Kidney (tissue), 14 donors: ENCODE measurements around the gene OLFML1. TPM values are rescaled to one million over a fixed set of nuclear protein-coding genes. Genes with fewer than 3 reads are reported as not detected.
A peak's percentile ranks its signal among the peaks of the same experiment; 100 is the strongest.

Experiments
- DNase-seq, 5 donors: peaks; one replicate each; pipeline ENCODE4 v3.0.0-alpha.2; 2013 to 2020
- FAIRE-seq: peaks from 2 replicates; lab custom pipeline; 2012; peaks lifted over from hg19 to GRCh38; lab: Jason Lieb, UNC
- H3K27ac ChIP-seq, 2 donors: one replicate each; pipeline ENCODE4 v1.7.0; 2013; ENCODE audit warnings: low read depth in 2 of 2, low read length in 2 of 2, inconsistent platforms in 1 of 2
- H3K27me3 ChIP-seq: one replicate; pipeline ENCODE4 v1.7.1; 2013; ENCODE audit warnings: low read length, inconsistent platforms; ENCODE audit not compliant: control insufficient read depth, insufficient read depth
- H3K36me3 ChIP-seq, 3 donors: one replicate each; pipeline versions ENCODE4 v1.7.0 to v1.7.1; 2013; ENCODE audit warnings: low read length in 3 of 3, control low read depth in 1 of 3, inconsistent platforms in 1 of 3; ENCODE audit not compliant: insufficient read depth in 3 of 3, control insufficient read depth in 2 of 3
- H3K4me1 ChIP-seq, 3 donors: one replicate each; pipeline versions ENCODE4 v1.7.0 to v1.7.1; 2013; ENCODE audit warnings: low read length in 3 of 3, inconsistent platforms in 1 of 3, low read depth in 1 of 3; ENCODE audit not compliant: control insufficient read depth in 2 of 3, insufficient read depth in 2 of 3
- H3K4me3 ChIP-seq, 3 donors: one replicate each; pipeline versions ENCODE4 v1.7.0 to v1.8.1; 2013; ENCODE audit warnings: low read length in 3 of 3, control low read depth in 1 of 3, inconsistent platforms in 1 of 3
- H3K9ac ChIP-seq, 3 donors: one replicate each; pipeline versions ENCODE4 v1.7.0 to v1.7.1; 2013; ENCODE audit warnings: low read length in 3 of 3, control low read depth in 1 of 3, inconsistent platforms in 1 of 3
- H3K9me3 ChIP-seq, 3 donors: one replicate each; pipeline versions ENCODE4 v1.7.0 to v1.7.1; 2013; ENCODE audit warnings: low read length in 3 of 3, control low read depth in 1 of 3, inconsistent platforms in 1 of 3; ENCODE audit not compliant: control insufficient read depth in 2 of 3, insufficient read depth in 1 of 3
- CTCF ChIP-seq: IDR thresholded peaks from 3 replicates; pipeline ENCODE4 v1.5.1; 2012; ENCODE audit warnings: mild to moderate bottlenecking, moderate library complexity, borderline replicate concordance; ENCODE audit not compliant: insufficient read depth; ENCODE audit errors: extremely low read depth
- intact Hi-C: fragments of 100-400 bp; cut with DNase I; formaldehyde crosslinking; loops from one replicate; pipeline ENCODE4 v1.11.1; 2022
- polyA plus RNA-seq: library from polyadenylated mRNA; stranded (reverse); fragments of 350-450 nt; fragmentation: Illumina TruSeq; extraction: RNeasy Lipid Tissue Mini Kit (QIAGEN cat#74804); gene quantifications from one replicate; pipeline ENCODE4 v1.2.3, GENCODE V29; 2014; ENCODE audit warnings: low read depth, low replicate concordance; ENCODE audit not compliant: insufficient read depth
- total RNA-seq: library from RNA; stranded (reverse); fragmentation: NEBNext Ultra II Directional; extraction: Animal tissue kit (Norgen Biotek cat#: 25700); gene quantifications from one replicate; pipeline ENCODE4 v1.2.1, GENCODE V29; 2021
- donor health status: control.
- donor health status: control.
- donor health status: control.
- donor health status: control.
- donor health status: control.
- donor health status: DM: yes; HTN: yes; CAD: no.
- donor health status: Normal renal cell carcinoma (clear cell type).

Gene OLFML1
- total and polyA plus RNA-seq, 2 donors from 2014 or later: 7.6 to 8.3 TPM

GRCh38 chr11:7555052-7555699 is 69.9 kb downstream of the OLFML1 start:
- no peak for TF ChIP-seq CTCF
- H3K9me3 ChIP-seq: no peaks in the 10 kb centered on the region
- peaks cover 0 to 7% (median 6%) of the 10 kb centered on the region in 3 donors for H3K4me1 ChIP-seq
- H3K4me3 ChIP-seq: peak overlapping the region in 1 of 3 donors; percentile 15
- intact Hi-C loops: no loop called here
- no peaks in the 10 kb centered on the region for H3K27me3 ChIP-seq
- DNase-seq: no peak
- FAIRE-seq: no peak
- peaks cover 0 to 3% (median 0%) of the 10 kb centered on the region in 3 donors for H3K36me3 ChIP-seq
- H3K9ac ChIP-seq: no peak overlapping the region
- H3K27ac ChIP-seq: no peak overlapping the region

- no peak for DNase-seq
- H3K9ac ChIP-seq: no peak overlapping the region
- no peak overlapping the region for H3K27ac ChIP-seq
- no peak for FAIRE-seq
- no peaks in the 10 kb centered on the region for H3K27me3 ChIP-seq
- H3K4me3 ChIP-seq: no peak overlapping the region
- no peak for TF ChIP-seq CTCF
- no peaks in the 10 kb centered on the region for H3K9me3 ChIP-seq
- intact Hi-C loops: no loop called here
- H3K4me1 ChIP-seq: peaks cover 0 to 7% (median 6%) of the 10 kb centered on the region in 3 donors
- H3K36me3 ChIP-seq: no peaks in the 10 kb centered on the region
These were observed 72.7 kb downstream of the OLFML1 start for GRCh38 chr11:7558046-7558445.

- H3K36me3 ChIP-seq: no peaks in the 10 kb centered on the region
- H3K4me1 ChIP-seq: peaks cover 0 to 7% (median 6%) of the 10 kb centered on the region in 3 donors
- intact Hi-C loops: no loop called here
- no peaks in the 10 kb centered on the region for H3K9me3 ChIP-seq
- no peak overlapping the region for H3K9ac ChIP-seq
- no peak for TF ChIP-seq CTCF
- no peak overlapping the region for H3K4me3 ChIP-seq
- no peak overlapping the region for H3K27ac ChIP-seq
- FAIRE-seq: no peak
- no peak for DNase-seq
- no peaks in the 10 kb centered on the region for H3K27me3 ChIP-seq
These were observed 74.3 kb downstream of the OLFML1 start for GRCh38 chr11:7559398-7560283.

Other genes with a start within 250 kb of the OLFML1 start
- 1.5 TPM for gene SYT9, start 233.6 kb upstream of the OLFML1 start, total RNA-seq
- 2.7 TPM for gene SYT9, start 233.6 kb upstream of the OLFML1 start, polyA plus RNA-seq
- gene PPFIBP2, start 28.5 kb downstream of the OLFML1 start, total RNA-seq: 31.6 TPM
- gene PPFIBP2, start 28.5 kb downstream of the OLFML1 start, polyA plus RNA-seq: 44.4 TPM
- gene CYB5R2, start 188.0 kb downstream of the OLFML1 start, total RNA-seq: 8.7 TPM
- 8.2 TPM for gene CYB5R2, start 188.0 kb downstream of the OLFML1 start, polyA plus RNA-seq
- gene OVCH2, start 221.0 kb downstream of the OLFML1 start, total RNA-seq: 2.5 TPM
- gene OVCH2, start 221.0 kb downstream of the OLFML1 start, polyA plus RNA-seq: 2.3 TPM